Activated naive CD4-positive, alpha-beta T cell treated with anti-CD3 and anti-CD28 coated beads, Interleukin-2, amount 10 ng/mL, durations not matched to agents 7 days and 5 days (primary cell): ENCODE data around the gene TTI1.

ENCODE experiments used
- CTCF ChIA-PET: fragments of 350-600 bp; sonication (Branson Sonifier 250); formaldehyde crosslinking; loops from one replicate; lab custom pipeline; 2021; ENCODE audit warnings: antibody characterized with exemption; lab: Charles Lee
- DNase-seq: peaks from one replicate; pipeline ENCODE4 v3.0.0-alpha.2; 2020
- H3K27ac Mint-ChIP-seq: one replicate; pipeline ENCODE4 v1.8.0; 2021; ENCODE audit warnings: mild to moderate bottlenecking, moderate library complexity, mixed read lengths
- H3K27me3 Mint-ChIP-seq: one replicate; pipeline ENCODE4 v1.8.0; 2021; ENCODE audit warnings: mild to moderate bottlenecking, mixed read lengths
- H3K36me3 Mint-ChIP-seq: one replicate; pipeline ENCODE4 v1.8.0; 2021; ENCODE audit warnings: mixed read lengths
- H3K4me1 Mint-ChIP-seq: one replicate; pipeline ENCODE4 v1.8.0; 2021; ENCODE audit warnings: mixed read lengths
- H3K4me3 Mint-ChIP-seq: one replicate; pipeline ENCODE4 v1.8.0; 2021; ENCODE audit warnings: mild to moderate bottlenecking, moderate library complexity, mixed read lengths
- H3K9me3 Mint-ChIP-seq: one replicate; pipeline ENCODE4 v1.8.0; 2021; ENCODE audit warnings: mixed read lengths

TTI1 gene

GRCh38 chr20:38043512-38044300 is 10.4 kb upstream of the TTI1 start:
- Mint-ChIP-seq H3K36me3 (peaks cover 41% of the 10 kb centered on the region), H3K4me1 (peaks cover 2% of the 10 kb centered on the region), H3K27ac (no peak overlapping the region), H3K9me3 (no peaks in the 10 kb centered on the region), H3K27me3 (no peaks in the 10 kb centered on the region), H3K4me3 (no peak overlapping the region)
- no peak for DNase-seq
- CTCF ChIA-PET, result interaction anchor here (1.9 kb wide), 2 partner anchors 14 to 177 kb away, joined by 4 to 8 read pairs; no protein-coding TSS in a partner anchor

DNA sequence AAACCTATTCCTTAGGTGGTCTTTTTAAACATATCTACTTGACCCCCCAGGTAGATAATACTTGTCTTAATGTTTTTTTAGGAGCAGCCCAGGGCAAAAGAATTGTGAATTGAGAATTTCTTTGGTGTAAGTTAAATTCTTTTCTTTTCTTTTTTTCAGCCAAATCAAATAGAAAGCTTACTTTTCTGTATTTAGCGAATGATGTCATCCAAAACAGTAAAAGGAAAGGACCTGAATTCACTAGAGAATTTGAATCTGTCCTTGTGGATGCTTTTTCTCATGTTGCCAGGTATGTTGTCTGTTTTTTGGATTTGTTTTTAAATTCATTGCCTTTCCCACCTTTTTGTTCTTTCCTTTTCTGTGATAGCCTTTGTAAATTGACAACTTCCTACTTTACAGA is 7.0 kb upstream of the TTI1 start:
- H3K27me3 Mint-ChIP-seq, result no peaks in the 10 kb centered on the region
- peaks cover 44% of the 10 kb centered on the region for H3K36me3 Mint-ChIP-seq
- no peak for DNase-seq
- H3K9me3 Mint-ChIP-seq, result no peaks in the 10 kb centered on the region
- CTCF ChIA-PET, result interaction anchor here (1.7 kb wide), 1 partner anchor 11 kb away, joined by 5 read pairs; no protein-coding TSS in a partner anchor
- peaks cover 25% of the 10 kb centered on the region for H3K4me1 Mint-ChIP-seq
- H3K4me3 Mint-ChIP-seq, result no peak overlapping the region
- no peak overlapping the region for H3K27ac Mint-ChIP-seq

- H3K36me3 Mint-ChIP-seq, result peaks cover 23% of the 10 kb centered on the region
- H3K9me3 Mint-ChIP-seq, result no peaks in the 10 kb centered on the region
- peaks cover 5% of the 10 kb centered on the region for H3K27me3 Mint-ChIP-seq
- peaks cover 49% of the 10 kb centered on the region for H3K4me1 Mint-ChIP-seq
- CTCF ChIA-PET, result interaction anchor here (0.9 kb wide), 1 partner anchor 472 kb away, joined by 3 read pairs; no protein-coding TSS in a partner anchor
- H3K4me3 Mint-ChIP-seq, result no peak overlapping the region
- no peak for DNase-seq
- H3K27ac Mint-ChIP-seq, result no peak overlapping the region
Measured at GRCh38 chr20:38036366-38036765, 3.1 kb upstream of the TTI1 start.

DNA sequence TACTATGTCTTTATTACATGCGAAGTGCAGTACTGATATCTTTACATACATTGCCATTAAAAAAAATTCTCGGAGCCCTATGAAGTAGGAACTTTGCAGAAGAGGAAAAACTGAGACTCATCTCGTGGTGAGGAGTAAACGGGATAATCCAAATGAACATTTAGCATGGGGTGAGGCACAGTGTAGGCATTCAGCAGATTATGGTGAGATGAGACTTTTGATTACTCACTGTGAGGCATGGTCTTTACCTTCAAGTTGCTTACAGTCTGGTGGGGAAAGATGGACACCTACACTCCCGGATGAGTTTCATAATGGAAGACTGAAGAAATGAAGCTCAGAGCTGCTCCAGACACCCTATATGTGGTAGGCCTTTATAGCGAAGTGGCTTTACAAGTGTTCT is 1.7 kb upstream of the TTI1 start:
- Mint-ChIP-seq H3K9me3 (no peaks in the 10 kb centered on the region), H3K27me3 (peaks cover 5% of the 10 kb centered on the region), H3K4me1 (peaks cover 57% of the 10 kb centered on the region), H3K36me3 (peaks cover 17% of the 10 kb centered on the region), H3K4me3 (peak overlapping the region; percentile 91), H3K27ac (peak overlapping the region; percentile 97)
- no peak for DNase-seq
- CTCF ChIA-PET, result interaction anchor here (1.4 kb wide), 1 partner anchor 16 kb away, joined by 3 read pairs; no protein-coding TSS in a partner anchor

DNA sequence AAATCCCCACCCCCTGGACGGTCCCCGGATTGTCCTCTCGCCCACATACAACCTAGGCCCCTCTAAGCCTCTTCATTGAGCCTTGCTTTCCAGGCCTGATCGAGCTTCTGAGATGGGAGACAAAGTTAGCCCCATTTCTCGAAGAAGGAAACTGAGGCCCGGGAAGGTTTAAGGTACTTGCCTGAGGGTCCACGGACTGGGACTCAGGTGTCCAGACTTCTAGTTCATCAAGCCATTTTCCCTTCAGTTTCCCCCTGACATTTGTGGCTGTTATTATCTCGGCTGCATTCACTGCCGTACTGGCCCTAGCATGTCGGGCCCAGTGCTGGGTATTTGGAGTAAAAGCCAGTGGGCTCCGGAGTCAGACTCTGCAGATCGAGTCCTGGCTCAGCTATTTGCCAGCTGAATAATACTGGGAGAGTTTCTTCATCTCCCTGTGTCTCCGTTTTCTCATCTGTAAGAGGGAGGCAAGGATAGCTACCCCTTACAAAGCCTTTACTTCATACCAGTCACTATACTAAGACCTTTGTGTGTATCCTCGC is 923 bp upstream of the TTI1 start:
- no peaks in the 10 kb centered on the region for H3K9me3 Mint-ChIP-seq
- peak overlapping the region; percentile 91 for H3K4me3 Mint-ChIP-seq
- H3K27ac Mint-ChIP-seq, result peak overlapping the region; percentile 97
- peaks cover 22% of the 10 kb centered on the region for H3K36me3 Mint-ChIP-seq
- peaks cover 5% of the 10 kb centered on the region for H3K27me3 Mint-ChIP-seq
- DNase-seq, result no peak
- peaks cover 63% of the 10 kb centered on the region for H3K4me1 Mint-ChIP-seq
- CTCF ChIA-PET, result interaction anchor here (0.8 to 1.4 kb wide), 4 partner anchors 15 to 401 kb away, joined by 3 to 5 read pairs (median 3); partner anchors contain the start of gene SNHG17

DNA sequence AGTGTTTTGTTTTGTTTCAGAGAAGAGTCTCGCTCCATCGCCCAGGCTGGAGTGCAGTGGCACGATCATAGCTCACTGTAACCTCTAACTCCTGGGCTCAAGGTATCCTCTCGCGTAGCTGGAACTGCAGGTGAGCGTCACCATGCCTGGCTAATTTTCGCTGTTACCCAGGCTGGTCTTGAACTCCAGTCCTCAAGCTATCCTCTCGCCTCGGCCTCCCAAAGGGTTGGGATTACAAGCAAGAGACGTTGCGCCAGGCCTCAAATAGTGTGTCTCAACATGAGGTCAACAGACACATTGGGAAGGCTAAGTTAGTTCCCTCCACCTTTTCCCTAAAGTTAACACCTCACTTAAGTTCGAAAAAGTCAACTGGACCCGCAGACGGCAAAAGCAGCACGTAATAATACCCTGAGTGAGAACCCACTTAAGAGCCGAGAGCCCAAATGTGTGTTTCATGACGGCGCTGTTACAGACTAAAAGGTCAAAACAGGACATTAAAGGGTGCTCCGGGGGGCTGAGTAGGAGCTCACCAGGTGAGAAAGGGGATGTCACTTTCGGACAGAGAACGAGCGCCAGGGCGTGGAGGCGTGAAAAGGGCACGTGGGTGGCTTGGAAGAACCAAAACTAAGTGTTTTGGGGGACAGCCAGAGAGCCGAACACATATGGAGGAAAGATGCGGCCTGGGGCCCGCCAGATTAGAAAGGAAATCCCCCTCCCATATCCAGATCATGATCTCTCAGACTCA is 499 bp downstream of the TTI1 start:
- peak overlapping the region; percentile 91 for H3K4me3 Mint-ChIP-seq
- peaks cover 5% of the 10 kb centered on the region for H3K27me3 Mint-ChIP-seq
- no peaks in the 10 kb centered on the region for H3K9me3 Mint-ChIP-seq
- DNase-seq, result peak; percentile 77
- peaks cover 23% of the 10 kb centered on the region for H3K36me3 Mint-ChIP-seq
- H3K4me1 Mint-ChIP-seq, result peaks cover 75% of the 10 kb centered on the region
- peak overlapping the region; percentile 97 for H3K27ac Mint-ChIP-seq
- CTCF ChIA-PET, result interaction anchor here (1.1 kb wide), 1 partner anchor 25 kb away, joined by 5 read pairs; no protein-coding TSS in a partner anchor

DNA sequence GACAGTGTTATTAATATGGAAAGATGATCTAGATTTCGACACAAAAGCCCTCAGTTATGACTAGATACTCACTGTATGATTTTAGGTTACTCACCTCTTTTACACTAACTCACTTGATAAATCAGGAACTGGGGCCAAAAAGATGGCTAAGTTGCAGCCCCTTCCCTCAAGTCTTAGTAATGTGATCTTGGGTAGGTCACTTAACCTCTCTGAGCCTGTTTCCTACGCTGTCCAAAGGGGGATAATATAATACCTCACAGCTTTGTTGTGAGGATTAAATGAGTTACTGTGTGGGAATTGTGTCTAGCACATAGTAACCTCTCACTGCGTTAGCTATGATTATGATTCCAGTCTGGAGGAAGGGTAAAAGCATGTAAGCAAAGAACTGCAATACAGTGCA is 1.3 kb downstream of the TTI1 start:
- Mint-ChIP-seq H3K27me3 (peaks cover 5% of the 10 kb centered on the region), H3K4me1 (peaks cover 69% of the 10 kb centered on the region), H3K4me3 (peak overlapping the region; percentile 91), H3K9me3 (no peaks in the 10 kb centered on the region), H3K36me3 (peaks cover 18% of the 10 kb centered on the region), H3K27ac (peak overlapping the region; percentile 97)
- DNase-seq, result no peak
- CTCF ChIA-PET, result no interaction called here

DNA sequence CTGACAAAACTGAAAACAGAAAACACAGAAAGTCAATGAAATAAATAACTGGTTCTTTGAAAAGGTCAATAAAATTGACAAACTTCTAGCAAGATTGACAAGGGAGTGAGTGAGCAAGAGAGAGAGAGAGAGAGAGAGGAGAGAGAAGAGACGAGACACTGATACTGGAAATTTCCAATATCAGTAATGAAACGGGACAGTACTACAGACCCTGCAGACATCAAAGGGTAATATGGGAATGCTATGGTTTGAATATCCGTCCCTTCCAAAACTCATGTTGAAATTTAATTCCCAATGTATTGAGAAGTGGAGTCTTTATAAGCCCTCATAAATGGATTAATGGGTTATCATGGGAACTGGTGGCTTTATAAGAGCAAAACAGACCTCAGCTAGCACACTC is 3.8 kb downstream of the TTI1 start:
- Mint-ChIP-seq H3K9me3 (no peaks in the 10 kb centered on the region), H3K27me3 (peaks cover 5% of the 10 kb centered on the region), H3K4me1 (peaks cover 49% of the 10 kb centered on the region), H3K36me3 (peaks cover 13% of the 10 kb centered on the region), H3K4me3 (no peak overlapping the region), H3K27ac (no peak overlapping the region)
- CTCF ChIA-PET, result no interaction called here
- no peak for DNase-seq

DNA sequence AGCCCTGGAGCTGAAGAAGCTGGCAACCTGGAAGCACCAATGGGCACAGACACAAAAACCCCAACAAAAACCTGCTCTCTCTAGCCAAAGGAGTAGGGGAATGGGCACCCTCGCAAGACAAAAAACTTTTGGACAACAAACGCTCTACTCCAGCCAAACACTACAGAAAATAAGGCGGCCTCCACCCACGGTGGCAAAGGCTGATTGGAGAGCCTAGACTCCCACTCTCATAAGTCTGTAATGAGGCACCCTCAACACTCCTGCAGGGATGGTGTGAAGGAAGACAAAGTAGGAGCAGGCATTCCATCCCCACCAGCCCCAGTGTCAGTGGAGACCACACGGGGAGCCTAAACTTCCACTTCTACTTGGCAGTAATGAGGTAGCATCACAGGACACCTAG is 8.8 kb downstream of the TTI1 start:
- CTCF ChIA-PET, result no interaction called here
- H3K4me3 Mint-ChIP-seq, result no peak overlapping the region
- DNase-seq, result no peak
- H3K4me1 Mint-ChIP-seq, result peaks cover 22% of the 10 kb centered on the region
- H3K27ac Mint-ChIP-seq, result no peak overlapping the region
- H3K27me3 Mint-ChIP-seq, result no peaks in the 10 kb centered on the region
- no peaks in the 10 kb centered on the region for H3K9me3 Mint-ChIP-seq
- H3K36me3 Mint-ChIP-seq, result peaks cover 12% of the 10 kb centered on the region

DNA sequence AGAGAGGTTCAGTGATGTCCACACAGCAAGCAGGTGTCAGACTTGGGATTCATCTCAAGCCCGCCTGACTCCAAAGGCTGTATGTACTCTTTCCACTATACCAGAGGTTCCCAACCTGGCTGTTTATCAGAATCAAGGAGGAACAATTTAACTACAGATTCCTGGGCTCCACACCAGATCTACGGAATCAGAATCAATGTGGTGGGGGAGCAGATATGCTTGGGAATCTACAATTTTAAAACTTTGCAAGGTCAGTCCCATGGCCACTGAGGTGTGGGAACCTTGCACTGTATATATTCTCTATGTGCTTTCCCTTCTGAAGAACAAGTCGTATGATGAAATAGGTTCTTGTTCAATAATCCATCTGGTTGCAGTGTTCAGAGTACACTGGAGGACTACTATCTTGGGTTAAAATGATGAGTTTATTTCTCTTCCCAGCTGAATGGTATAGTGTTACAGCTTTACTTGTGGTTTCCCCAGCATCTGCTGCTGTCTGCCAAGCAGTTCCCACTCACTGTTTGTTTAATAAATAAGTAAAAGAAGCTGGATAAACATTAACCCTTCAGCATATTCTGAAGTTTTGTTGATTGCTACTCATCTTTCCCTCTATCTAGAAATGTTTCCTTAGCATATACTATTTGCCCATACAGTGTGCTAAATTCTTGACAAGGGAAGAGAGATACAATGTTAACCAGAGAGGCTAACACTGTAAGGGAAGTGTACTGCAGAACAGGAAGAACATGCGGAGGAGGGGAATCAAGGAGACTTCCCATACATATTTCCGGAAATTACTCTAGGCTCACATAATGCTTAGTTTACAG is 9.9 kb downstream of the TTI1 start:
- Mint-ChIP-seq H3K9me3 (peaks cover 1% of the 10 kb centered on the region), H3K4me3 (no peak overlapping the region), H3K4me1 (peaks cover 11% of the 10 kb centered on the region), H3K27ac (no peak overlapping the region), H3K27me3 (no peaks in the 10 kb centered on the region), H3K36me3 (peaks cover 18% of the 10 kb centered on the region)
- CTCF ChIA-PET, result no interaction called here
- no peak for DNase-seq

DNA sequence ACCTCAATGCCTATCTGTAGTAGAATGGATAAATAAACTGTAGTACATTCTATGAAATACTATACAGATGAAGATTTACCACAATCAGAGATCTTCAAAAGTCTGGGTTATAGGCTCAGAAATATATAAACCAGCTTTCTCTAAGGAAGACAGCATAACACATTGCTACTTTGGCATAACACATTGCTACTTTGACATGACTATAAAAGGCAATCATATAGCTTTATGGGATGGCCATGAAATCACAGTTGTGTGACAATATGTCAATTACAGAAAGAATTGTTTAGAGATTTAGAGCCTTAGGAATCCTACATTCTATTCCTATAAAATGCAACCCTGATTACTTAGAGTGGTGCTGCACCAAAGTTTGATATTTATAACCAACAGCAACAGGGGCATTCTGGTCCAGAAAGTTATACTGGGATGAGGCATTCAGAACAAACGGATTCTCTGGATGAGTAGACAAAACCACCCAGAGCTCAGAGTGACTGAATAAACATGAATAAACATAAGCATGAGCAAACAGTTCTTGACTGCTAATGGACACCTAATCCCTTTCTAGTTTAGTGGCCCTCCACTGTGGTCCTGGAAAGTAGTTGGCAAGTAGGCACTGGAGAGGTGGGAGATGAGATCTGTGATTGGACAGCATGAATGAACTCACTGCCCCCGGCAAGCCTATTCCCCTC is 12.0 kb downstream of the TTI1 start:
- Mint-ChIP-seq H3K27me3 (no peaks in the 10 kb centered on the region), H3K9me3 (peaks cover 4% of the 10 kb centered on the region), H3K4me1 (peaks cover 2% of the 10 kb centered on the region), H3K27ac (no peak overlapping the region), H3K36me3 (peaks cover 35% of the 10 kb centered on the region), H3K4me3 (no peak overlapping the region)
- CTCF ChIA-PET, result interaction anchor here (0.7 kb wide), 1 partner anchor 325 kb away, joined by 3 read pairs; no protein-coding TSS in a partner anchor
- DNase-seq, result no peak

- no peak for DNase-seq
- Mint-ChIP-seq H3K4me3 (no peak overlapping the region), H3K4me1 (no peaks in the 10 kb centered on the region), H3K36me3 (peaks cover 59% of the 10 kb centered on the region), H3K9me3 (peaks cover 4% of the 10 kb centered on the region), H3K27me3 (no peaks in the 10 kb centered on the region), H3K27ac (no peak overlapping the region)
- CTCF ChIA-PET, result interaction anchor here (1.4 kb wide), 1 partner anchor 16 kb away, joined by 3 read pairs; the partner anchor contains the start of gene RPRD1B
Measured at GRCh38 chr20:38018385-38018784, 14.9 kb downstream of the TTI1 start.

- H3K36me3 Mint-ChIP-seq, result peaks cover 62% of the 10 kb centered on the region
- H3K9me3 Mint-ChIP-seq, result peaks cover 4% of the 10 kb centered on the region
- no peak overlapping the region for H3K27ac Mint-ChIP-seq
- H3K4me3 Mint-ChIP-seq, result no peak overlapping the region
- no peak for DNase-seq
- CTCF ChIA-PET, result interaction anchor here (1.4 kb wide), 1 partner anchor 16 kb away, joined by 3 read pairs; the partner anchor contains the start of gene RPRD1B
- no peaks in the 10 kb centered on the region for H3K27me3 Mint-ChIP-seq
- no peaks in the 10 kb centered on the region for H3K4me1 Mint-ChIP-seq
Measured at GRCh38 chr20:38017959-38018358, 15.3 kb downstream of the TTI1 start.
